ENCODE results near the gene HCN2. TPM values are rescaled to one million over a fixed set of nuclear protein-coding genes. Genes with fewer than 3 reads are reported as not detected.
"Not testable (repeated sequence)": the region's sequence is repeated elsewhere in the genome, so short reads cannot be mapped to it uniquely, and the experiment has no call there.

HCN2 gene
- total and polyA plus RNA-seq, 10 of the 15 experiments (the other 5 are each of a cell fraction or from before 2014, with no cell fraction given), result 0.01 to 0.54 (median 0.08) TPM; not detected in 4

GRCh38 chr19:584240-585001 lies 5.3 kb upstream of the HCN2 start (continued):
- no peak for TF ChIP-seq BCL3 (IDR thresholded peaks at IDR 0.05; ENCODE audit: borderline replicate concordance, insufficient read depth, low read depth, low read length, poor library complexity, severe bottlenecking)
- TF ChIP-seq ZBTB11 (CRISPR knock-in tag; IDR thresholded peaks at IDR 0.05), result no peak
- TF ChIP-seq TCF7 (IDR thresholded peaks at IDR 0.05; ENCODE audit: borderline replicate concordance), result no peak
- no peak for TF ChIP-seq SMAD1 (IDR thresholded peaks at IDR 0.05; ENCODE audit: low read depth, partially characterized antibody)
- no peak for TF ChIP-seq FOXK2 (IDR thresholded peaks at IDR 0.05)
- TF ChIP-seq IKZF1 (conservative IDR thresholded peaks at IDR 0.05), result peak; percentile 55; the same call in 1 of the 2 replicates
- no peak for TF ChIP-seq MEF2A (IDR thresholded peaks at IDR 0.05; ENCODE audit: insufficient read depth, low read depth, low read length)
- TF ChIP-seq CREB1 (IDR thresholded peaks at IDR 0.05; ENCODE audit: low read depth), result no peak
- TF ChIP-seq HSF1 (IDR thresholded peaks at IDR 0.05; ENCODE audit: low read depth, low read length), result no peak
- peak; percentile 5; the same call in 1 of the 2 replicates for TF ChIP-seq RUNX3 (IDR thresholded peaks at IDR 0.05; ENCODE audit: low read length)
- TF ChIP-seq GABPA (IDR thresholded peaks at IDR 0.05; ENCODE audit: low read depth), result no peak
- TF ChIP-seq MLLT1 (IDR thresholded peaks at IDR 0.05), result no peak
- TF ChIP-seq CBX3 (IDR thresholded peaks at IDR 0.05; ENCODE audit: borderline replicate concordance, low read depth), result no peak
- TF ChIP-seq RB1 (IDR thresholded peaks at IDR 0.05; ENCODE audit: borderline replicate concordance), result peak; percentile 33; the same call in 1 of the 2 replicates

GRCh38 chr19:585146-585545 lies 4.5 kb upstream of the HCN2 start:
- intact Hi-C loops (cut with micrococcal nuclease; ENCODE audit: unreplicated experiment), result loop anchor here (5.0 kb wide), 1 partner anchor 147 kb away; no protein-coding TSS in a partner anchor
- FAIRE-seq, result not testable (repeated sequence)
- CTCF ChIA-PET, result interaction anchor here (1.1 to 1.4 kb wide), 3 partner anchors 11 to 53 kb away, joined by 3 to 5 read pairs (median 3); no protein-coding TSS in a partner anchor

More at GRCh38 chr19:585146-585545, 4.5 kb upstream of the HCN2 start:
- BruUV-seq (replicated peaks); H3K79me2 ChIP-seq (ENCODE audit: control insufficient read depth, insufficient read depth, low read length); H3K27me3 ChIP-seq (replicated peaks in 1 of 2; ENCODE audit: control insufficient read depth in 2 of 2, insufficient read depth in 2 of 2, low read length in 1 of 2); ATAC-seq; H3K4me2 ChIP-seq (ENCODE audit: control insufficient read depth, insufficient read depth); H3K4me3 ChIP-seq; H3K4me1 ChIP-seq (ENCODE audit: control insufficient read depth, insufficient read depth, low read length); H3K9ac ChIP-seq (ENCODE audit: control insufficient read depth, insufficient read depth, low read length); H3K27ac ChIP-seq (ENCODE audit: control insufficient read depth, insufficient read depth); H2AFZ ChIP-seq (ENCODE audit: control insufficient read depth, low read depth, low read length); SMC1A ChIA-PET (ENCODE audit: uncharacterized antibody, unreplicated experiment); H4K20me1 ChIP-seq (ENCODE audit: control insufficient read depth, insufficient read depth); POLR2A ChIA-PET; H3K9me3 ChIP-seq (replicated peaks; ENCODE audit: control insufficient read depth, insufficient read depth, low read length); DNase-seq (ENCODE audit: low read depth, low spot score): not testable (repeated sequence)
- 75% methylated on average over 13 of the region's 34 CpGs for WGBS (ENCODE audit: insufficient coverage, insufficient replicate concordance, low lambda C conversion rate, missing lambda C conversion rate)
- in situ Hi-C loops (cut with MboI), result loop anchor here (5.0 kb wide), 1 partner anchor 147 kb away; no protein-coding TSS in a partner anchor
- H3K36me3 ChIP-seq (ENCODE audit: control insufficient read depth in 2 of 2, insufficient read depth in 2 of 2, low read length in 1 of 2), result peaks cover 0 to 24% of the 10 kb centered on the region in 2 experiments; a peak in 3 of 4 replicates
- RAD21 ChIA-PET (ENCODE audit: unreplicated experiment), result interaction anchor here (1.8 to 2.8 kb wide), 2 partner anchors 11 to 149 kb away, joined by 7 to 11 read pairs; no protein-coding TSS in a partner anchor
